ENCODE results near the gene KIF24.
A peak's percentile ranks its signal among the peaks of the same experiment; 100 is the strongest.

DNA sequence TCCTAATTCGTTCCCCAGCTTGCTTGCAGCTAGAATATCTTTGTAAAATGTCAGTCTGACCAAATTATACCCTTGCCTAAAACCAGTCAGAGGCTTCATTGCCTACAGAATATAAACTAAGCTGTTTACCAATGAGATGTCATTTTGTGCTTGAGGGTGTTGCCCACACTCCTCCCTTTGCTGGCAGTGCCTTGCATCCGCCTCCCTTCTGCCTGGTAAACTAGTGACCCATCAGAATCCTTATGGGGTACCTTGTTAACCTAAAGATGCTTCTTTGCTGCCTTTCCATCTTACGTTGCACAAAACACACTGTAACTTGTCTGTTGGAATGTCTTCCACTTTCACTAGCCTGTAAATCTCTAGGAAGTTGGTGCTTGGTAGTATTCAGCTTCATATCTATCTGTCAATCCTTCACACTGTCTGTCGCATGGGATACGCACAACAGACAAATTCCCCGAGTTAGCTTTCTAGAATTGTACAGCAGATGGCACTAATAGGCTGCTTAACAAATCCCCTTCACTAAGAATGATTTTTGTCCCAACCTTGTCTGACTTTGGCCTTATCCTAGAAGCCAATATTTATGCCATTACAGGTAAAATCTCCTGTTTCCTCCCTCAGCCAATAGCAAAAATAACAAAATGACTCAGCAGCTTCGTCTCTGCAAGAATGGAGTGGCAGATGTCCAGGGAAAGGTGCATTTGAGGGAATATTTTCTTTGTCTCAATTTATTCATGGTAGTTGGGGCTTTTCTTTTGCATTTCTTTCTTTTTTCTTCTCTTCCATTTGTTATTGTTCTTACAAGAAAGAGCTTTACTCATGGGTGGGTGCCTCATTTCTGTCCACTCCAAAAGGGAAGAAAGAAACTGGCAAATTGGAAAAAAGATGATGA is 3.3 kb upstream of the KIF24 start:
- TF ChIP-seq, protein P1, sequence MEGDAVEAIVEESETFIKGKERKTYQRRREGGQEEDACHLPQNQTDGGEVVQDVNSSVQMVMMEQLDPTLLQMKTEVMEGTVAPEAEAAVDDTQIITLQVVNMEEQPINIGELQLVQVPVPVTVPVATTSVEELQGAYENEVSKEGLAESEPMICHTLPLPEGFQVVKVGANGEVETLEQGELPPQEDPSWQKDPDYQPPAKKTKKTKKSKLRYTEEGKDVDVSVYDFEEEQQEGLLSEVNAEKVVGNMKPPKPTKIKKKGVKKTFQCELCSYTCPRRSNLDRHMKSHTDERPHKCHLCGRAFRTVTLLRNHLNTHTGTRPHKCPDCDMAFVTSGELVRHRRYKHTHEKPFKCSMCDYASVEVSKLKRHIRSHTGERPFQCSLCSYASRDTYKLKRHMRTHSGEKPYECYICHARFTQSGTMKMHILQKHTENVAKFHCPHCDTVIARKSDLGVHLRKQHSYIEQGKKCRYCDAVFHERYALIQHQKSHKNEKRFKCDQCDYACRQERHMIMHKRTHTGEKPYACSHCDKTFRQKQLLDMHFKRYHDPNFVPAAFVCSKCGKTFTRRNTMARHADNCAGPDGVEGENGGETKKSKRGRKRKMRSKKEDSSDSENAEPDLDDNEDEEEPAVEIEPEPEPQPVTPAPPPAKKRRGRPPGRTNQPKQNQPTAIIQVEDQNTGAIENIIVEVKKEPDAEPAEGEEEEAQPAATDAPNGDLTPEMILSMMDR (IDR thresholded peaks at IDR 0.05; ENCODE audit: low read depth, low read length): peak; percentile 62
- TF ChIP-seq EZH2phosphoT487 (IDR thresholded peaks at IDR 0.05; ENCODE audit: low read depth): no peak

All from OCI-LY3 (cell line).